NCI-H1436 (cell line): ENCODE measurements around the gene HYAL2.

Experiments used
- DNase-seq: peaks from one replicate; lab custom pipeline; 2025; lab: John Stamatoyannopoulos, UW

The HYAL2 gene

GRCh38 chr3:50269977-50270413 lies 52.5 kb downstream of the HYAL2 start:
- DNase-seq = no peak

- DNase-seq = no peak
Observed at GRCh38 chr3:50269460-50269859, 53.1 kb downstream of the HYAL2 start.

- no peak for DNase-seq
Observed at GRCh38 chr3:50268703-50269451, 53.7 kb downstream of the HYAL2 start, which contains the start of gene SEMA3B. SEMA3B (plus strand) TSS chr3:50269147; CDS start chr3:50269241, 94 bp downstream.

GRCh38 chr3:50268276-50268675 lies 54.3 kb downstream of the HYAL2 start:
- DNase-seq = no peak
